GM18505 (cell line): ENCODE data around the gene POU2F1.

Experiments used
- ATAC-seq: cut with Tn5 transposase; IDR thresholded peaks from one replicate; pipeline ENCODE4 v1.9.1; 2021; ENCODE audit not compliant: unreplicated experiment
- POLR2A ChIP-seq: IDR thresholded peaks from 4 replicates; pipeline ENCODE4 v1.6.1; 2011; ENCODE audit warnings: borderline replicate concordance; ENCODE audit not compliant: insufficient read depth, insufficient read length; ENCODE audit errors: extremely low read depth

The POU2F1 gene

GRCh38 chr1:167220537-167221125, at the start of gene POU2F1:
POU2F1 (plus strand) TSS chr1:167220886; CDS start chr1:167220898, 12 bp downstream.
- ATAC-seq = peak; percentile 55
- peak; percentile 81 for TF ChIP-seq POLR2A

DNA sequence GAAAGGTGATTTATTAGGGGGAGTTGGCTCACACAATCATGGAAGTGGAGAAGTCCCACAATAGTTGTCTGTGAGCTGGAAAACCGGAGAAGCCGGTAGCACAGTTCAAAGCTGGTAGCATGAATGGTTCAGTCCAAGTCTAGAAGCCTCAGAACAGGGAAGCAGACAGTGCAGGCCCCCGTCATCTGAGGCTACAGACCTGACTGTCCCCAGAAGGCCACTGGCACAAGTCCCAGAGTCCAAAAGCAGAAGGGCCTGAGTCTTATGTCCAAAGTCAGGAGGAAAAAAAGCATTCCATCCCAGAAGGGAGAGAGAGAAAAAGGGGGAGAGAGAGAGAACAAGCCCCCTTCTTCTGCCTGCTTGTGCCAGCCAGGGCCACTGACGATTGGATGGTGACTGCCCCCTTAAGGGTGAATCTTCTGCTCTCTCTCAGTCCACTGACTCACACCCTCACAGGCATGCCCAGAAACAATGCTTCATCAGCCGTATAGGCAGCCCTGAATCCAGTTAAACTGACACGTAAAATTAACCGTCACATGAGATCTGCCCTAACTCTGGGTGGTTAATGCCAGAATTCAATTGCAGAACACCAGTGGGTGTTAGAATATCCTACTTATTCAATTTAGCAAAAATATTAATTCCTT, 49.3 kb upstream of the POU2F1 start:
- no peak for ATAC-seq
- TF ChIP-seq POLR2A = no peak

DNA sequence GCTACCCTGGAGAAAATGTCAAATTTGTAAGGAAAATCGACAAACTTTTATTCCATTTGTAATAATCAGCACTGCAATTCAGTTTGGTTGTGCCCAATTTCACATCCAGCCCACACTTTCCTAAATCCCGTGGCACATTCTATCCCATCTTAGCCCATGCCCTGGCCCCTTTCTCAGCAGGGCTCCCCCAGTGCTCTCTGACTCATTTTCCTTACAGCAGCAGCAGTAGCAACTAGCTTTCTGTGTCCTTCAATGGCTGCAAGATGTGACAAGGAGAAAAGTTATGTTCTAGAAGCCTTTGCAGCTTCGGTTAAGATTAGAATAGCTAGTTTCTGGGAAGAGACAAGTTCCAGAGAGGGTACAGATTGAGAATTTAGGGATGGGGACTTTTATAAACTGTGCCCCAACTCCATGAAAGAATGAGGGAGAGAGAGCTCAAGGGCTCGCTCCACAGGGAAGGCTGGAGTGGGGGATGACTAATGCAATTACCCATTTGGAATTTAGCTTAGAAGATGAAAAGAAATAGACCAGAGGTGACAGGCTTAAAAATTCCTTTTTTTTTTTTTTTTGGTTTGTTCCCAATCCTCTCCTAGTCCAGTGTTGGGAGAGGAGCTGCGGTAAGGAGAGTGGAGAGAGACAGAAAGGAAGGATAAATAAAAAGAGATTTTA, 47.0 kb upstream of the POU2F1 start:
- TF ChIP-seq POLR2A = no peak
- no peak for ATAC-seq

GRCh38 chr1:167175901-167176300, 44.8 kb upstream of the POU2F1 start:
- TF ChIP-seq POLR2A = no peak
- no peak for ATAC-seq

GRCh38 chr1:167178831-167179230, 41.9 kb upstream of the POU2F1 start:
- no peak for TF ChIP-seq POLR2A
- ATAC-seq = no peak

GRCh38 chr1:167182571-167183320, 37.9 kb upstream of the POU2F1 start:
- ATAC-seq = no peak
- no peak for TF ChIP-seq POLR2A

GRCh38 chr1:167184081-167184480, 36.6 kb upstream of the POU2F1 start:
- no peak for TF ChIP-seq POLR2A
- no peak for ATAC-seq

GRCh38 chr1:167185062-167185461, 35.6 kb upstream of the POU2F1 start:
- no peak for ATAC-seq
- TF ChIP-seq POLR2A = no peak

GRCh38 chr1:167185974-167186657, 34.6 kb upstream of the POU2F1 start:
- ATAC-seq = no peak
- TF ChIP-seq POLR2A = no peak

- no peak for ATAC-seq
- no peak for TF ChIP-seq POLR2A
Measured at GRCh38 chr1:167186771-167187170, 33.9 kb upstream of the POU2F1 start.

DNA sequence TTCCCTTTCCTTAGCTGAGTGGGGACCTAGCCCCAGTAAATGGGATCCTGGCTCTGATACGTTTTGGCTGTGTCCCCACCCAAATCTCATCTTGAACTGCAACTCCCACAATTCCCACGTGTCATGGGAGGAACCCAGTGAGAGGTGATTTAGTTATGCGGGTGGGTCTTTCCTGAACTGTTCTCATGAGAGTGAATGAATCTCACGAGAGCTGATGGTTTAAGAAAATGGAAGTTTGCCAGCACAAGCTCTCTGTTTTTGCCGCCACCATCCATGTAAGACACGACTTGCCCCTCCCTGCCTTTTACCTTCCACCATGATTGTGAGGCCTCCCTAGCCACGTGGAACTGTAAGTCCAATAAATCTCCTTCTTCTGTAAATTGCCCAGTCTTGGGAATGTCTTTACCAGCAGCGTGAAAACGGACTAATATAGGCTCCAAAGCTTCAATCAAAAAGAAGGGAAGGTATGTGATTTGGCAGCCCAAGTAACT, 29.9 kb upstream of the POU2F1 start:
- no peak for ATAC-seq

GRCh38 chr1:167191958-167192357, 28.7 kb upstream of the POU2F1 start:
- no peak for ATAC-seq
- no peak for TF ChIP-seq POLR2A

More for the DNA sequence above, 29.9 kb upstream of the POU2F1 start:
- TF ChIP-seq POLR2A = no peak

- ATAC-seq = no peak
- TF ChIP-seq POLR2A = no peak
Measured at GRCh38 chr1:167194182-167194581, 26.5 kb upstream of the POU2F1 start.
